CD4-positive, alpha-beta T cell treated with Interleukin-12 subunit alpha and Interleukin-12 subunit beta, for 1 hour (primary cell): ENCODE results near the gene ALOX5.
"Not testable (repeated sequence)": the region's sequence is repeated elsewhere in the genome, so short reads cannot be mapped to it uniquely, and the experiment has no call there.

Source experiments
- DNase-seq: peaks from one replicate; pipeline ENCODE4 v3.0.0-alpha.2; 2020

ALOX5 gene

GRCh38 chr10:45373576-45374349 lies at the start of gene ALOX5:
ALOX5 (plus strand) TSS chr10:45374216; CDS start chr10:45374280, 64 bp downstream.
- DNase-seq: peak; percentile 46

GRCh38 chr10:45325116-45325515 lies 48.9 kb upstream of the ALOX5 start:
- DNase-seq: no peak

GRCh38 chr10:45326864-45327263 lies 47.2 kb upstream of the ALOX5 start:
- not testable (repeated sequence) for DNase-seq

GRCh38 chr10:45331824-45332223 lies 42.2 kb upstream of the ALOX5 start:
- not testable (repeated sequence) for DNase-seq

GRCh38 chr10:45339894-45340293 lies 34.1 kb upstream of the ALOX5 start:
- no peak for DNase-seq

- not testable (repeated sequence) for DNase-seq
These were observed 33.6 kb upstream of the ALOX5 start for GRCh38 chr10:45340420-45340819.

GRCh38 chr10:45346652-45347335 lies 27.2 kb upstream of the ALOX5 start:
- DNase-seq: not testable (repeated sequence)

- not testable (repeated sequence) for DNase-seq
These were observed 26.6 kb upstream of the ALOX5 start for GRCh38 chr10:45347464-45347863.

- DNase-seq: not testable (repeated sequence)
These were observed 25.7 kb upstream of the ALOX5 start for GRCh38 chr10:45348196-45348765.

GRCh38 chr10:45353186-45353585 lies 20.8 kb upstream of the ALOX5 start:
- no peak for DNase-seq

- no peak for DNase-seq
These were observed 19.8 kb upstream of the ALOX5 start for GRCh38 chr10:45354261-45354660.

GRCh38 chr10:45355494-45355893 lies 18.5 kb upstream of the ALOX5 start:
- DNase-seq: no peak

GRCh38 chr10:45358961-45359360 lies 15.1 kb upstream of the ALOX5 start:
- DNase-seq: not testable (repeated sequence)

GRCh38 chr10:45361983-45362799 lies 11.8 kb upstream of the ALOX5 start:
- DNase-seq: peak; percentile 22

GRCh38 chr10:45367643-45368042 lies 6.4 kb upstream of the ALOX5 start:
- DNase-seq: not testable (repeated sequence)

GRCh38 chr10:45368181-45368580 lies 5.8 kb upstream of the ALOX5 start:
- no peak for DNase-seq

GRCh38 chr10:45370202-45370955 lies 3.6 kb upstream of the ALOX5 start:
- no peak for DNase-seq

GRCh38 chr10:45371560-45371959 lies 2.5 kb upstream of the ALOX5 start:
- no peak for DNase-seq

- DNase-seq: no peak
These were observed 1.6 kb upstream of the ALOX5 start for GRCh38 chr10:45372251-45372951.

- DNase-seq: peak; percentile 35
These were observed 927 bp upstream of the ALOX5 start for GRCh38 chr10:45373003-45373575.
